SK-N-SH treated with all-trans-retinoic acid at 6 μM for 48 hours (cell line): Measurements from ENCODE around the gene DRD4.
"Not testable (repeated sequence)": the region's sequence is repeated elsewhere in the genome, so short reads cannot be mapped to it uniquely, and the experiment has no call there.

Experiments
- ATAC-seq: fragments of 200-7000 bp; cut with Tn5 transposase; 3 replicates; pipeline ENCODE4 v1.9.1; 2020; ENCODE audit warnings: mild to moderate bottlenecking, moderate library complexity
- ARNTL ChIP-seq: fragments of 450-650 bp; formaldehyde crosslinking; IDR thresholded peaks from 2 replicates; pipeline ENCODE4 v1.5.0; 2020; ENCODE audit warnings: low read depth, mild to moderate bottlenecking, moderate library complexity, borderline replicate concordance
- CREB5 ChIP-seq: fragments of 250-450 bp; sonication (Bioruptor Pico); IDR thresholded peaks from 2 replicates; pipeline ENCODE4 v1.5.1; 2020; ENCODE audit warnings: low read depth, mild to moderate bottlenecking, moderate library complexity
- CSDC2 ChIP-seq: fragments of 250-450 bp; sonication (Bioruptor Pico); IDR thresholded peaks from 2 replicates; pipeline ENCODE4 v1.5.0; 2020; ENCODE audit warnings: mild to moderate bottlenecking, moderate library complexity
- CSRNP3 ChIP-seq: fragments of 250-450 bp; sonication (Bioruptor Pico); IDR thresholded peaks from 2 replicates; pipeline ENCODE4 v1.5.1; 2021; ENCODE audit warnings: mild to moderate bottlenecking, moderate library complexity
- ESRRG ChIP-seq: fragments of 250-450 bp; sonication (Bioruptor Pico); IDR thresholded peaks from 2 replicates; pipeline ENCODE4 v1.6.1; 2021; ENCODE audit warnings: mild to moderate bottlenecking
- GLIS3 ChIP-seq: fragments of 250-450 bp; sonication (Bioruptor Pico); IDR thresholded peaks from 2 replicates; pipeline ENCODE4 v1.5.0; 2020; ENCODE audit warnings: mild to moderate bottlenecking, moderate library complexity
- ISL1 ChIP-seq: fragments of 250-450 bp; sonication (Bioruptor Pico); IDR thresholded peaks from 2 replicates; pipeline ENCODE4 v2.1.2; 2022; ENCODE audit warnings: mild to moderate bottlenecking, moderate library complexity
- PATZ1 ChIP-seq: fragments of 250-450 bp; sonication (Bioruptor Pico); IDR thresholded peaks from 2 replicates; pipeline ENCODE4 v1.8.0; 2020; ENCODE audit warnings: mild to moderate bottlenecking, moderate library complexity, borderline replicate concordance
- SNAI2 ChIP-seq: fragments of 250-450 bp; sonication (Bioruptor Pico); IDR thresholded peaks from 2 replicates; pipeline ENCODE4 v1.5.0; 2020; ENCODE audit warnings: mild to moderate bottlenecking, moderate library complexity
- TCF4 ChIP-seq: fragments of 250-450 bp; sonication (Bioruptor Pico); IDR thresholded peaks from 2 replicates; pipeline ENCODE4 v1.8.0; 2021; ENCODE audit warnings: mild to moderate bottlenecking, moderate library complexity, borderline replicate concordance
- TOX ChIP-seq: fragments of 250-450 bp; sonication (Bioruptor Pico); IDR thresholded peaks from 2 replicates; pipeline ENCODE4 v1.8.0; 2021; ENCODE audit warnings: mild to moderate bottlenecking, moderate library complexity, borderline replicate concordance
- TSHZ2 ChIP-seq: fragments of 250-450 bp; sonication (Bioruptor Pico); IDR thresholded peaks from 2 replicates; pipeline ENCODE4 v1.5.0; 2020; ENCODE audit warnings: mild to moderate bottlenecking, moderate library complexity
- ZFP3 ChIP-seq: fragments of 250-450 bp; sonication (Bioruptor Pico); IDR thresholded peaks from 2 replicates; pipeline ENCODE4 v1.5.0; 2020; ENCODE audit warnings: mild to moderate bottlenecking, moderate library complexity
- ZFP30 ChIP-seq: fragments of 450-650 bp; formaldehyde crosslinking; IDR thresholded peaks from 2 replicates; pipeline ENCODE4 v1.5.0; 2022; ENCODE audit warnings: mild to moderate bottlenecking, moderate library complexity
- ZNF565 ChIP-seq: fragments of 450-650 bp; formaldehyde crosslinking; conservative IDR thresholded peaks from 2 replicates; pipeline ENCODE4 v1.5.0; 2020; ENCODE audit warnings: low read depth, mild to moderate bottlenecking, moderate library complexity
- ZNF70 ChIP-seq: fragments of 450-650 bp; formaldehyde crosslinking; IDR thresholded peaks from 2 replicates; pipeline ENCODE4 v1.5.0; 2020; ENCODE audit warnings: mild to moderate bottlenecking, moderate library complexity

Gene DRD4

GRCh38 chr11:646214-646613, 9.1 kb downstream of the DRD4 start:
- TF ChIP-seq ZNF565 (CRISPR knock-in tag) = no peak
- TF ChIP-seq ZFP30 (CRISPR knock-in tag) = no peak
- TF ChIP-seq CREB5 (CRISPR knock-in tag) = no peak
- TF ChIP-seq CSDC2 (CRISPR knock-in tag) = no peak
- TF ChIP-seq ISL1 (CRISPR knock-in tag) = no peak
- TF ChIP-seq CSRNP3 (CRISPR knock-in tag) = no peak
- no peak for TF ChIP-seq ESRRG
- TF ChIP-seq TCF4 = no peak
- ATAC-seq = no peak

GRCh38 chr11:647672-648158, 10.6 kb downstream of the DRD4 start:
- ATAC-seq = not testable (repeated sequence)

- no peak for TF ChIP-seq ISL1 (CRISPR knock-in tag)
- no peak for TF ChIP-seq SNAI2 (CRISPR knock-in tag)
- ATAC-seq = peak; percentile 45
Measured at GRCh38 chr11:650482-650881, 13.4 kb downstream of the DRD4 start.

GRCh38 chr11:653136-653535, 16.1 kb downstream of the DRD4 start:
- not testable (repeated sequence) for ATAC-seq

GRCh38 chr11:653837-654236, 16.8 kb downstream of the DRD4 start:
- no peak for ATAC-seq
- TF ChIP-seq CSDC2 (CRISPR knock-in tag) = no peak
- TF ChIP-seq GLIS3 (CRISPR knock-in tag) = no peak
- TF ChIP-seq ESRRG = no peak
- TF ChIP-seq SNAI2 (CRISPR knock-in tag) = no peak
- TF ChIP-seq PATZ1 (CRISPR knock-in tag) = no peak
- no peak for TF ChIP-seq ZFP3 (CRISPR knock-in tag)
- no peak for TF ChIP-seq ARNTL (CRISPR knock-in tag)
- no peak for TF ChIP-seq CREB5 (CRISPR knock-in tag)
- no peak for TF ChIP-seq ZNF565 (CRISPR knock-in tag)

- ATAC-seq = not testable (repeated sequence)
Measured at GRCh38 chr11:654444-654843, 17.4 kb downstream of the DRD4 start.

GRCh38 chr11:655036-655726, 18.1 kb downstream of the DRD4 start:
- ATAC-seq = no peak
- TF ChIP-seq ZFP3 (CRISPR knock-in tag) = no peak
- TF ChIP-seq CSRNP3 (CRISPR knock-in tag) = no peak
- no peak for TF ChIP-seq SNAI2 (CRISPR knock-in tag)
- no peak for TF ChIP-seq ZFP30 (CRISPR knock-in tag)
- no peak for TF ChIP-seq TSHZ2
- TF ChIP-seq CREB5 (CRISPR knock-in tag) = no peak
- TF ChIP-seq TOX (CRISPR knock-in tag) = no peak
- no peak for TF ChIP-seq ZNF70
